ENCODE data around the gene LRP1.

The LRP1 gene

GRCh38 chr12:57152639-57153038 is 24.4 kb downstream of the LRP1 start:
- DNase-seq (ENCODE audit: extremely low read depth, low read depth) = no peak
- TF ChIP-seq CTCF (IDR thresholded peaks at IDR 0.05; ENCODE audit: low read depth, low read length) = no peak

GRCh38 chr12:57153415-57153997 is 25.2 kb downstream of the LRP1 start:
- DNase-seq (ENCODE audit: extremely low read depth, low read depth) = no peak
- TF ChIP-seq CTCF (IDR thresholded peaks at IDR 0.05; ENCODE audit: low read depth, low read length) = no peak

GRCh38 chr12:57154076-57154475 is 25.8 kb downstream of the LRP1 start:
- TF ChIP-seq CTCF (IDR thresholded peaks at IDR 0.05; ENCODE audit: low read depth, low read length) = no peak
- DNase-seq (ENCODE audit: extremely low read depth, low read depth) = no peak

GRCh38 chr12:57154804-57155434 is 26.6 kb downstream of the LRP1 start:
- no peak for DNase-seq (ENCODE audit: extremely low read depth, low read depth)
- TF ChIP-seq CTCF (IDR thresholded peaks at IDR 0.05; ENCODE audit: low read depth, low read length) = no peak

- no peak for TF ChIP-seq CTCF (IDR thresholded peaks at IDR 0.05; ENCODE audit: low read depth, low read length)
- no peak for DNase-seq (ENCODE audit: extremely low read depth, low read depth)
These were observed 28.6 kb downstream of the LRP1 start for GRCh38 chr12:57156701-57157403.

GRCh38 chr12:57157588-57158173 is 29.4 kb downstream of the LRP1 start:
- TF ChIP-seq CTCF (IDR thresholded peaks at IDR 0.05; ENCODE audit: low read depth, low read length) = no peak

GRCh38 chr12:57158186-57158585 is 29.9 kb downstream of the LRP1 start:
- no peak for DNase-seq (ENCODE audit: extremely low read depth, low read depth)
- TF ChIP-seq CTCF (IDR thresholded peaks at IDR 0.05; ENCODE audit: low read depth, low read length) = no peak

More at GRCh38 chr12:57157588-57158173, 29.4 kb downstream of the LRP1 start:
- no peak for DNase-seq (ENCODE audit: extremely low read depth, low read depth)

Data from AG09319 (cell line).